Measurements from ENCODE around the gene C2orf69. TPM values are rescaled to one million over a fixed set of nuclear protein-coding genes. Genes with fewer than 3 reads are reported as not detected.

The C2orf69 gene
- total and polyA plus RNA-seq, 2 experiments from 2014 or later = 33.4 to 39.2 TPM

DNA sequence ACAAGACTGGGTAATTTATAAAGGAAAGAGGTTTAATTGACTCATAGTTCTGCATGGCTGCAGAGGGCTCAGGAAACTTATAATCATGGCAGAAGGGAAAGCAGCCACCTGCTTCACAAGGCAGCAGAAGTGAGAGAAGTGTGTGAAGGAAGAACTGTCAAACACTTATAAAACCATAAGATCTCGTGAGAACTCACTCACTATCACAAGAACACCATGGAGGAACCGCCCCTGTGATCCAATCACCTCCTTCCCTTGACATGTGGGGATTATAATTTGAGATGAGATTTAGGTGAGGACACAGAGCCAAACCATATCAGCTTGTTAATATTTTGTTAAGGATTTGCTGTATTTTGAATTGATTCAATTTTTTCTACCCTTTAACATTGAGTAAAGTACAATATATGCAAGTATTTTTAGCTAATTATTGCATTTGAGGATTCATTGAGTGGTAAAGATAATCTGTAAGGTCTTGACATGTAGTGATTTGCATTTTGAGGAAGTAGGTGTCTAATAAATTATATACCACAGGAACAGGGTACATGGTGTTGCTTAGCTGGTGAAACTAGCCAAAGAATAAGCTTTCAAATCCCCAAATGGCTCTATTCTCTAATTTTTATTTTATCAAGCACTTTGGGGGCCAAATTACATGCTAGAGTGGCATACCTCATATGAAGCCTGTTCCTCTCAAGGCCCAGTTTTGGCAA, 3.9 kb upstream of the C2orf69 start:
- H3F3A ChIP-seq (replicated peaks; ENCODE audit: low read depth) = no peaks in the 10 kb centered on the region
- H3K9me2 ChIP-seq (ENCODE audit: insufficient read depth) = no peaks in the 10 kb centered on the region
- no peaks in the 10 kb centered on the region for H3K36me3 ChIP-seq (ENCODE audit: insufficient read depth)
- Mint-ChIP-seq H3K4me3 (no peak overlapping the region), H3K9me3 (no peaks in the 10 kb centered on the region; the same call in 2 of the 3 replicates), H3K27me3 (ENCODE audit: insufficient read depth, low read depth, poor library complexity) (peaks cover 5% of the 10 kb centered on the region), H3K4me1 (peaks cover 13% of the 10 kb centered on the region), H3K36me3 (ENCODE audit: low read depth) (peaks cover 4% of the 10 kb centered on the region; the same call in 1 of the 3 replicates), H3K27ac (no peak overlapping the region)
- peaks cover 9% of the 10 kb centered on the region for H3K79me2 ChIP-seq (replicated peaks; ENCODE audit: insufficient read depth)
- no peak overlapping the region for H2AFZ ChIP-seq
- peaks cover 9% of the 10 kb centered on the region; the same call in 1 of the 2 replicates for H3K4me1 ChIP-seq (ENCODE audit: insufficient read depth)
- no peak for TF ChIP-seq NANOG (IDR thresholded peaks at IDR 0.05; ENCODE audit: borderline replicate concordance)
- no peaks in the 10 kb centered on the region for H3K27me3 ChIP-seq (ENCODE audit: insufficient read depth)
- DNase-seq (ENCODE audit: low spot score) (no peak), ATAC-seq (no peak)
- H3K4me2 ChIP-seq = no peak overlapping the region
- H4K20me1 ChIP-seq (replicated peaks; ENCODE audit: insufficient read depth) = 0 out of 2 replicates have a peak, but pooled peaks cover under 1% of the 10 kb centered on the region
- no peak overlapping the region for H3K4me3 ChIP-seq
- no peak overlapping the region for H3K27ac ChIP-seq (ENCODE audit: low read depth)

DNA sequence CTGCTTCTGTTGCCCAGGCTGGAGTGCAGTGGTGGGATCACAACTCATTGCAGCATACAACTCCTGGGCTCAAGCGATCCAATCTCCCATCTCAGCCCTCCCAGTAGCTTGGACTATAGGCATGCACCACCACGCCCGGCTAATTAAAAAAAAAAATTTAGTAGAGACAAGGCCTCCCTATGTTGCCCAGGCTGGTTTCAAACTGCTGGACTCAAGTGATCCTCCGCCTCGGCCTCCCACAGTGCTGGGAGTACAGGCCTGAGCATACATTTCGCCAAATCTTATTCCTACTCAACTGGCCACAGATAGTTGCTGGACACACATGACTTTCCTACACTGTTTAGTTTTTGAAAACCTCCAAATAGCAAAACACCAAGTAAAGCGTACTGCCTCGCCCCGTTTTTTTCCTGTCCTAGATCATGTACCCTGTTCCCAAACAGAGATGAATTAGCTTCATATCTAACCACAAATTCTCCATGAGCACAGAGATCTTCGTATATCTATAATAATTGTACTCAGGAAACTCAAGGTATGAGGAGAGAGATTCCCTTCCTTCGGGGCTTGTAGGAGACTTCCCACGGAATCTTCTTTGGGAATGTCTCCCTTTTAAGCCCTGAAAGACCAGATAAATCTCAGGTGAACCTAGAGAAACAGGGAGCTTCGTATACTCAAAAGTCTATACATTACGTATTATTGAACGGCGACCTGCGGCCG, 598 bp upstream of the C2orf69 start:
- Histone ChIP-seq H2AFZ (peak overlapping the region; percentile 80), H3K9me2 (ENCODE audit: insufficient read depth) (no peaks in the 10 kb centered on the region), H3K27me3 (ENCODE audit: insufficient read depth) (no peaks in the 10 kb centered on the region), H3K27ac (ENCODE audit: low read depth) (peak overlapping the region; percentile 94), H3K4me1 (ENCODE audit: insufficient read depth) (peaks cover 19% of the 10 kb centered on the region), H3F3A (replicated peaks; ENCODE audit: low read depth) (no peaks in the 10 kb centered on the region), H3K4me3 (peak overlapping the region; percentile 99), H3K36me3 (ENCODE audit: insufficient read depth) (peaks cover 14% of the 10 kb centered on the region; the same call in 1 of the 2 replicates), H3K79me2 (replicated peaks; ENCODE audit: insufficient read depth) (peaks cover 39% of the 10 kb centered on the region), H4K20me1 (replicated peaks; ENCODE audit: insufficient read depth) (0 out of 2 replicates have a peak, but pooled peaks cover 12% of the 10 kb centered on the region), H3K4me2 (peak overlapping the region; percentile 76)
- TF ChIP-seq, protein P1, sequence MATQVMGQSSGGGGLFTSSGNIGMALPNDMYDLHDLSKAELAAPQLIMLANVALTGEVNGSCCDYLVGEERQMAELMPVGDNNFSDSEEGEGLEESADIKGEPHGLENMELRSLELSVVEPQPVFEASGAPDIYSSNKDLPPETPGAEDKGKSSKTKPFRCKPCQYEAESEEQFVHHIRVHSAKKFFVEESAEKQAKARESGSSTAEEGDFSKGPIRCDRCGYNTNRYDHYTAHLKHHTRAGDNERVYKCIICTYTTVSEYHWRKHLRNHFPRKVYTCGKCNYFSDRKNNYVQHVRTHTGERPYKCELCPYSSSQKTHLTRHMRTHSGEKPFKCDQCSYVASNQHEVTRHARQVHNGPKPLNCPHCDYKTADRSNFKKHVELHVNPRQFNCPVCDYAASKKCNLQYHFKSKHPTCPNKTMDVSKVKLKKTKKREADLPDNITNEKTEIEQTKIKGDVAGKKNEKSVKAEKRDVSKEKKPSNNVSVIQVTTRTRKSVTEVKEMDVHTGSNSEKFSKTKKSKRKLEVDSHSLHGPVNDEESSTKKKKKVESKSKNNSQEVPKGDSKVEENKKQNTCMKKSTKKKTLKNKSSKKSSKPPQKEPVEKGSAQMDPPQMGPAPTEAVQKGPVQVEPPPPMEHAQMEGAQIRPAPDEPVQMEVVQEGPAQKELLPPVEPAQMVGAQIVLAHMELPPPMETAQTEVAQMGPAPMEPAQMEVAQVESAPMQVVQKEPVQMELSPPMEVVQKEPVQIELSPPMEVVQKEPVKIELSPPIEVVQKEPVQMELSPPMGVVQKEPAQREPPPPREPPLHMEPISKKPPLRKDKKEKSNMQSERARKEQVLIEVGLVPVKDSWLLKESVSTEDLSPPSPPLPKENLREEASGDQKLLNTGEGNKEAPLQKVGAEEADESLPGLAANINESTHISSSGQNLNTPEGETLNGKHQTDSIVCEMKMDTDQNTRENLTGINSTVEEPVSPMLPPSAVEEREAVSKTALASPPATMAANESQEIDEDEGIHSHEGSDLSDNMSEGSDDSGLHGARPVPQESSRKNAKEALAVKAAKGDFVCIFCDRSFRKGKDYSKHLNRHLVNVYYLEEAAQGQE (IDR thresholded peaks at IDR 0.05; ENCODE audit: unreplicated experiment) = no peak
- TF ChIP-seq STAT1 (IDR thresholded peaks at IDR 0.05; ENCODE audit: unreplicated experiment) (no peak), EZH2 (IDR thresholded peaks at IDR 0.05; ENCODE audit: low read depth, unreplicated experiment) (no peak), ZNF114 (CRISPR knock-in tag; IDR thresholded peaks at IDR 0.05) (no peak), NANOG (IDR thresholded peaks at IDR 0.05; ENCODE audit: borderline replicate concordance) (no peak), POLR2AphosphoS5 (IDR thresholded peaks at IDR 0.05; ENCODE audit: low read depth) (no peak)
- TF ChIP-seq, protein P2, sequence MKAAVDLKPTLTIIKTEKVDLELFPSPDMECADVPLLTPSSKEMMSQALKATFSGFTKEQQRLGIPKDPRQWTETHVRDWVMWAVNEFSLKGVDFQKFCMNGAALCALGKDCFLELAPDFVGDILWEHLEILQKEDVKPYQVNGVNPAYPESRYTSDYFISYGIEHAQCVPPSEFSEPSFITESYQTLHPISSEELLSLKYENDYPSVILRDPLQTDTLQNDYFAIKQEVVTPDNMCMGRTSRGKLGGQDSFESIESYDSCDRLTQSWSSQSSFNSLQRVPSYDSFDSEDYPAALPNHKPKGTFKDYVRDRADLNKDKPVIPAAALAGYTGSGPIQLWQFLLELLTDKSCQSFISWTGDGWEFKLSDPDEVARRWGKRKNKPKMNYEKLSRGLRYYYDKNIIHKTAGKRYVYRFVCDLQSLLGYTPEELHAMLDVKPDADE (IDR thresholded peaks at IDR 0.05) = no peak
- TF ChIP-seq, protein P3, sequence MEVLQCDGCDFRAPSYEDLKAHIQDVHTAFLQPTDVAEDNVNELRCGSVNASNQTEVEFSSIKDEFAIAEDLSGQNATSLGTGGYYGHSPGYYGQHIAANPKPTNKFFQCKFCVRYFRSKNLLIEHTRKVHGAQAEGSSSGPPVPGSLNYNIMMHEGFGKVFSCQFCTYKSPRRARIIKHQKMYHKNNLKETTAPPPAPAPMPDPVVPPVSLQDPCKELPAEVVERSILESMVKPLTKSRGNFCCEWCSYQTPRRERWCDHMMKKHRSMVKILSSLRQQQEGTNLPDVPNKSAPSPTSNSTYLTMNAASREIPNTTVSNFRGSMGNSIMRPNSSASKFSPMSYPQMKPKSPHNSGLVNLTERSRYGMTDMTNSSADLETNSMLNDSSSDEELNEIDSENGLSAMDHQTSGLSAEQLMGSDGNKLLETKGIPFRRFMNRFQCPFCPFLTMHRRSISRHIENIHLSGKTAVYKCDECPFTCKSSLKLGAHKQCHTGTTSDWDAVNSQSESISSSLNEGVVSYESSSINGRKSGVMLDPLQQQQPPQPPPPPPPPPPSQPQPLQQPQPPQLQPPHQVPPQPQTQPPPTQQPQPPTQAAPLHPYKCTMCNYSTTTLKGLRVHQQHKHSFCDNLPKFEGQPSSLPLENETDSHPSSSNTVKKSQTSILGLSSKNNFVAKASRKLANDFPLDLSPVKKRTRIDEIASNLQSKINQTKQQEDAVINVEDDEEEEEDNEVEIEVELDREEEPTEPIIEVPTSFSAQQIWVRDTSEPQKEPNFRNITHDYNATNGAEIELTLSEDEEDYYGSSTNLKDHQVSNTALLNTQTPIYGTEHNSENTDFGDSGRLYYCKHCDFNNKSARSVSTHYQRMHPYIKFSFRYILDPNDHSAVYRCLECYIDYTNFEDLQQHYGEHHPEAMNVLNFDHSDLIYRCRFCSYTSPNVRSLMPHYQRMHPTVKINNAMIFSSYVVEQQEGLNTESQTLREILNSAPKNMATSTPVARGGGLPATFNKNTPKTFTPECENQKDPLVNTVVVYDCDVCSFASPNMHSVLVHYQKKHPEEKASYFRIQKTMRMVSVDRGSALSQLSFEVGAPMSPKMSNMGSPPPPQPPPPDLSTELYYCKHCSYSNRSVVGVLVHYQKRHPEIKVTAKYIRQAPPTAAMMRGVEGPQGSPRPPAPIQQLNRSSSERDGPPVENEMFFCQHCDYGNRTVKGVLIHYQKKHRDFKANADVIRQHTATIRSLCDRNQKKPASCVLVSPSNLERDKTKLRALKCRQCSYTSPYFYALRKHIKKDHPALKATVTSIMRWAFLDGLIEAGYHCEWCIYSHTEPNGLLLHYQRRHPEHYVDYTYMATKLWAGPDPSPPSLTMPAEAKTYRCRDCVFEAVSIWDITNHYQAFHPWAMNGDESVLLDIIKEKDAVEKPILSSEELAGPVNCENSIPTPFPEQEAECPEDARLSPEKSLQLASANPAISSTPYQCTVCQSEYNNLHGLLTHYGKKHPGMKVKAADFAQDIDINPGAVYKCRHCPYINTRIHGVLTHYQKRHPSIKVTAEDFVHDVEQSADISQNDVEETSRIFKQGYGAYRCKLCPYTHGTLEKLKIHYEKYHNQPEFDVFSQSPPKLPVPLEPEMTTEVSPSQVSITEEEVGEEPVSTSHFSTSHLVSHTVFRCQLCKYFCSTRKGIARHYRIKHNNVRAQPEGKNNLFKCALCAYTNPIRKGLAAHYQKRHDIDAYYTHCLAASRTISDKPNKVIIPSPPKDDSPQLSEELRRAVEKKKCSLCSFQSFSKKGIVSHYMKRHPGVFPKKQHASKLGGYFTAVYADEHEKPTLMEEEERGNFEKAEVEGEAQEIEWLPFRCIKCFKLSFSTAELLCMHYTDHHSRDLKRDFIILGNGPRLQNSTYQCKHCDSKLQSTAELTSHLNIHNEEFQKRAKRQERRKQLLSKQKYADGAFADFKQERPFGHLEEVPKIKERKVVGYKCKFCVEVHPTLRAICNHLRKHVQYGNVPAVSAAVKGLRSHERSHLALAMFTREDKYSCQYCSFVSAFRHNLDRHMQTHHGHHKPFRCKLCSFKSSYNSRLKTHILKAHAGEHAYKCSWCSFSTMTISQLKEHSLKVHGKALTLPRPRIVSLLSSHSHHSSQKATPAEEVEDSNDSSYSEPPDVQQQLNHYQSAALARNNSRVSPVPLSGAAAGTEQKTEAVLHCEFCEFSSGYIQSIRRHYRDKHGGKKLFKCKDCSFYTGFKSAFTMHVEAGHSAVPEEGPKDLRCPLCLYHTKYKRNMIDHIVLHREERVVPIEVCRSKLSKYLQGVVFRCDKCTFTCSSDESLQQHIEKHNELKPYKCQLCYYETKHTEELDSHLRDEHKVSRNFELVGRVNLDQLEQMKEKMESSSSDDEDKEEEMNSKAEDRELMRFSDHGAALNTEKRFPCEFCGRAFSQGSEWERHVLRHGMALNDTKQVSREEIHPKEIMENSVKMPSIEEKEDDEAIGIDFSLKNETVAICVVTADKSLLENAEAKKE (CRISPR knock-in tag; IDR thresholded peaks at IDR 0.05) = no peak
- Mint-ChIP-seq H3K36me3 (ENCODE audit: low read depth) (peaks cover 25% of the 10 kb centered on the region), H3K4me3 (peak overlapping the region; percentile 98), H3K27me3 (ENCODE audit: insufficient read depth, low read depth, poor library complexity) (peaks cover 5% of the 10 kb centered on the region), H3K4me1 (peaks cover 23% of the 10 kb centered on the region), H3K27ac (peak overlapping the region; percentile 97), H3K9me3 (peaks cover under 1% of the 10 kb centered on the region; the same call in 2 of the 3 replicates)
- no peak for DNase-seq (ENCODE audit: low spot score)
- ATAC-seq = no peak

Data from GM23338 (cell line).